Stimulated activated CD4-positive, alpha-beta T cell treated with anti-CD3 and anti-CD28 coated beads, Interleukin-4, amount 100 ng/mL, for 4 hours (primary cell): ENCODE measurements around the gene RABGAP1L.
A peak's percentile ranks its signal among the peaks of the same experiment; 100 is the strongest.
"Not testable (repeated sequence)": the region's sequence is repeated elsewhere in the genome, so short reads cannot be mapped to it uniquely, and the experiment has no call there.

Experiments used
- DNase-seq, 2 experiments: peaks; one replicate each; pipeline ENCODE4 v3.0.0-alpha.2; 2020

RABGAP1L gene

GRCh38 chr1:175019524-175019923, 860.2 kb downstream of the RABGAP1L start:
- no peak for DNase-seq

- peak; percentile 97 to 98 for DNase-seq
Observed at GRCh38 chr1:175023043-175023921, 864.0 kb downstream of the RABGAP1L start, which contains the start of gene MRPS14. TSS of gene MRPS14 (minus strand) at chr1:175023425. CDS start at chr1:175023408, 17 bp downstream.

GRCh38 chr1:175023922-175024242, 864.6 kb downstream of the RABGAP1L start:
- not testable (repeated sequence) for DNase-seq

- no peak for DNase-seq
Observed at GRCh38 chr1:175024773-175025172, 865.5 kb downstream of the RABGAP1L start.

- DNase-seq: no peak
Observed at GRCh38 chr1:175033953-175034352, 874.6 kb downstream of the RABGAP1L start.

- no peak for DNase-seq
Observed at GRCh38 chr1:175034775-175035174, 875.5 kb downstream of the RABGAP1L start.

GRCh38 chr1:175035865-175036264, 876.5 kb downstream of the RABGAP1L start:
- DNase-seq: no peak

- no peak for DNase-seq
Observed at GRCh38 chr1:175036476-175036875, 877.2 kb downstream of the RABGAP1L start.

GRCh38 chr1:175037416-175037815, 878.1 kb downstream of the RABGAP1L start:
- DNase-seq: no peak

GRCh38 chr1:175040324-175040879, 881.1 kb downstream of the RABGAP1L start:
- no peak for DNase-seq

- no peak for DNase-seq
Observed at GRCh38 chr1:175042650-175043049, 883.3 kb downstream of the RABGAP1L start.

GRCh38 chr1:175043824-175044223, 884.5 kb downstream of the RABGAP1L start:
- DNase-seq: no peak

GRCh38 chr1:175044591-175044990, 885.3 kb downstream of the RABGAP1L start:
- DNase-seq: not testable (repeated sequence)
